ENCODE results near the gene TRAM2.

DNA sequence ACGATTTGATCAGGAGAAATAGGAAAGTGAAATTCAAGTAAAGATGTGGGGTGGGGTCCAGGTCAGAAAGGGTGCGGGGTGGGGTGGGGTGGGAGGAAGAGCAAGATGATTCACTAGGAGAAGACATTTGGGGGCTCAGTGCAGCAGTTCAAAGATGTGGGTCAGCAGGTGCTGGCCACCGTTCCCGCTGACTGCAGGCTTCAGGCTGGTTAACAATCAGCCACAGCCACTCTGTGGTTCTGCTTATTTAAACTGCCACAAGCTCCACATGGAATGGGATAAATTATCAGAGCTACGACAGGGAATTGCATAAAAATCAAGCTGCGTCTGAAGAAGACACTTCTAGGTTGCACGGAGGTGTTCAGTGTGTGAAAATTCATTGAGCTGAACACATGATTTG, 49.4 kb downstream of the TRAM2 start:
- no peak for TF ChIP-seq POLR2A (IDR thresholded peaks at IDR 0.05)
- TF ChIP-seq, protein P1, sequence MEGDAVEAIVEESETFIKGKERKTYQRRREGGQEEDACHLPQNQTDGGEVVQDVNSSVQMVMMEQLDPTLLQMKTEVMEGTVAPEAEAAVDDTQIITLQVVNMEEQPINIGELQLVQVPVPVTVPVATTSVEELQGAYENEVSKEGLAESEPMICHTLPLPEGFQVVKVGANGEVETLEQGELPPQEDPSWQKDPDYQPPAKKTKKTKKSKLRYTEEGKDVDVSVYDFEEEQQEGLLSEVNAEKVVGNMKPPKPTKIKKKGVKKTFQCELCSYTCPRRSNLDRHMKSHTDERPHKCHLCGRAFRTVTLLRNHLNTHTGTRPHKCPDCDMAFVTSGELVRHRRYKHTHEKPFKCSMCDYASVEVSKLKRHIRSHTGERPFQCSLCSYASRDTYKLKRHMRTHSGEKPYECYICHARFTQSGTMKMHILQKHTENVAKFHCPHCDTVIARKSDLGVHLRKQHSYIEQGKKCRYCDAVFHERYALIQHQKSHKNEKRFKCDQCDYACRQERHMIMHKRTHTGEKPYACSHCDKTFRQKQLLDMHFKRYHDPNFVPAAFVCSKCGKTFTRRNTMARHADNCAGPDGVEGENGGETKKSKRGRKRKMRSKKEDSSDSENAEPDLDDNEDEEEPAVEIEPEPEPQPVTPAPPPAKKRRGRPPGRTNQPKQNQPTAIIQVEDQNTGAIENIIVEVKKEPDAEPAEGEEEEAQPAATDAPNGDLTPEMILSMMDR (IDR thresholded peaks at IDR 0.05) = no peak

Measured in adrenal gland (tissue), 5 donors.